H1 (cell line): ENCODE data around the gene PITRM1. TPM values are rescaled to one million over a fixed set of nuclear protein-coding genes. Genes with fewer than 3 reads are reported as not detected.

Experiments
- CTCF ChIA-PET: fragments of 300-600 bp; sonication (Branson Sonifier 250); formaldehyde crosslinking; loops from one replicate; lab custom pipeline; 2021; ENCODE audit not compliant: partially characterized antibody; lab: Charles Lee
- POLR2A ChIA-PET: fragments of 300-600 bp; sonication (Branson Sonifier 250); formaldehyde crosslinking; loops from one replicate; lab custom pipeline; 2021; ENCODE audit warnings: inconsistent platforms; ENCODE audit not compliant: partially characterized antibody; lab: Charles Lee
- DNase-seq, 2 experiments: peaks; one replicate each; pipeline versions ENCODE4 v3.0.0 to v3.0.0-alpha.2; 2010 to 2022; ENCODE audit warnings: low spot score in 2 of 2, low read depth in 1 of 2, mixed read lengths in 1 of 2
- FAIRE-seq: peaks from 2 replicates; lab custom pipeline; 2011; peaks lifted over from hg19 to GRCh38; lab: Jason Lieb, UNC
- H2AFZ ChIP-seq: 2 replicates; pipeline ENCODE4 v1.8.1; 2012; ENCODE audit warnings: low read length, inconsistent platforms
- H2AK5ac ChIP-seq: 2 replicates; pipeline ENCODE4 v1.6.1; 2013; ENCODE audit warnings: low read depth, low read length
- H2BK120ac ChIP-seq: replicated peaks from 2 replicates; pipeline ENCODE3; 2013; ENCODE audit warnings: low read depth, low read length, inconsistent platforms
- H2BK12ac ChIP-seq: 2 replicates; pipeline ENCODE4 v1.6.1; 2013; ENCODE audit warnings: low read depth, low read length
- H2BK15ac ChIP-seq: 2 replicates; pipeline ENCODE4 v1.6.1; 2013; ENCODE audit warnings: low read length
- H2BK20ac ChIP-seq: 2 replicates; pipeline ENCODE4 v1.6.1; 2013; ENCODE audit warnings: low read length
- H2BK5ac ChIP-seq: 2 replicates; pipeline ENCODE4 v1.6.1; 2013; ENCODE audit warnings: low read depth, low read length
- H3K14ac ChIP-seq: 2 replicates; pipeline ENCODE4 v1.6.1; 2013; ENCODE audit warnings: inconsistent platforms; ENCODE audit not compliant: insufficient read length
- H3K18ac ChIP-seq: 2 replicates; pipeline ENCODE4 v1.6.1; 2013; ENCODE audit warnings: low read length; ENCODE audit errors: extremely low read depth
- H3K23ac ChIP-seq: 2 replicates; pipeline ENCODE4 v1.6.1; 2013; ENCODE audit warnings: inconsistent platforms; ENCODE audit not compliant: insufficient read length
- H3K23me2 ChIP-seq: 2 replicates; pipeline ENCODE4 v1.6.1; 2013; ENCODE audit warnings: low read depth, low read length
- H3K27ac ChIP-seq: 2 replicates; pipeline ENCODE4 v1.6.1; 2011; ENCODE audit warnings: low read depth, low read length, inconsistent platforms
- H3K27me3 ChIP-seq, 4 experiments: replicated peaks in 1 of 4; 1 replicate in 1 of 4; 2 replicates in 3 of 4; pipeline versions ENCODE4 v1.6.1 to v1.8.1; 2011 to 2013; ENCODE audit warnings: low read length in 3 of 4, mild to moderate bottlenecking in 3 of 4, inconsistent platforms in 2 of 4, mixed read lengths in 2 of 4, moderate library complexity in 1 of 4; ENCODE audit not compliant: control insufficient read depth in 3 of 4, insufficient read depth in 3 of 4; ENCODE audit errors: extremely low read depth in 1 of 4
- H3K36me3 ChIP-seq, 4 experiments: 2 replicates each; pipeline versions ENCODE4 v1.6.1 to v1.8.1; 2011 to 2013; ENCODE audit warnings: mild to moderate bottlenecking in 4 of 4, low read length in 3 of 4, moderate library complexity in 2 of 4, control low read depth in 1 of 4, inconsistent platforms in 1 of 4; ENCODE audit not compliant: insufficient read depth in 4 of 4, control insufficient read depth in 2 of 4
- H3K4ac ChIP-seq: replicated peaks from 2 replicates; pipeline ENCODE3; 2013; ENCODE audit warnings: low read length, low read depth, mixed read lengths, inconsistent platforms; ENCODE audit not compliant: insufficient read length
- H3K4me1 ChIP-seq, 4 experiments: replicated peaks in 1 of 4; 1 replicate in 1 of 4; 2 replicates in 3 of 4; pipeline versions ENCODE4 v1.6.1 to v1.8.1; 2011 to 2013; ENCODE audit warnings: low read length in 3 of 4, inconsistent platforms in 2 of 4, mixed read lengths in 1 of 4; ENCODE audit not compliant: insufficient read depth in 4 of 4, control insufficient read depth in 3 of 4
- H3K4me2 ChIP-seq, 2 experiments: 2 replicates each; pipeline versions ENCODE4 v1.6.1 to v1.8.1; 2011 to 2013; ENCODE audit warnings: low read depth in 2 of 2, low read length in 2 of 2, control low read depth in 1 of 2, inconsistent platforms in 1 of 2, mild to moderate bottlenecking in 1 of 2; ENCODE audit not compliant: insufficient read depth in 1 of 2
- H3K4me3 ChIP-seq, 4 experiments: fragments of 200-600, 300-600 bp in 1 of 4; sonication (generic), shearing (Covaris generic), sonication (Bioruptor Twin) in 1 of 4; 2 replicates each; pipeline versions ENCODE4 v1.5.1 to v1.8.1; 2011 to 2016; ENCODE audit warnings: low read length in 4 of 4, low read depth in 3 of 4, control low read depth in 2 of 4, inconsistent platforms in 2 of 4, mild to moderate bottlenecking in 2 of 4, mixed read lengths in 1 of 4, moderate library complexity in 1 of 4; ENCODE audit not compliant: insufficient read depth in 2 of 4; ENCODE audit errors: extremely low read depth in 1 of 4
- H3K56ac ChIP-seq: replicated peaks from 2 replicates; pipeline ENCODE3; 2013; ENCODE audit warnings: low read depth, mild to moderate bottlenecking, mixed read lengths, low read length, inconsistent platforms; ENCODE audit not compliant: insufficient read length
- H3K79me1 ChIP-seq: 2 replicates; pipeline ENCODE4 v1.6.1; 2013; ENCODE audit warnings: low read depth, low read length, control low read depth
- H3K79me2 ChIP-seq, 2 experiments: 2 replicates each; pipeline versions ENCODE4 v1.6.1 to v1.8.1; 2012 to 2013; ENCODE audit warnings: low read length in 2 of 2, mild to moderate bottlenecking in 2 of 2, inconsistent platforms in 1 of 2; ENCODE audit not compliant: insufficient read depth in 2 of 2, control insufficient read depth in 1 of 2
- H3K9ac ChIP-seq, 4 experiments: replicated peaks in 1 of 4; 1 replicate in 1 of 4; 2 replicates in 3 of 4; pipeline versions ENCODE4 v1.6.1 to v1.8.1; 2011 to 2013; ENCODE audit warnings: low read depth in 3 of 4, low read length in 3 of 4, control low read depth in 2 of 4, mild to moderate bottlenecking in 2 of 4, moderate library complexity in 2 of 4, inconsistent platforms in 1 of 4; ENCODE audit errors: extremely low read depth in 1 of 4
- H3K9me3 ChIP-seq, 2 experiments: 2 replicates each; pipeline versions ENCODE4 v1.6.1 to v1.8.1; 2012 to 2013; ENCODE audit warnings: mild to moderate bottlenecking in 2 of 2, moderate library complexity in 2 of 2, control low read depth in 1 of 2, inconsistent platforms in 1 of 2, low read depth in 1 of 2, low read length in 1 of 2, mixed read lengths in 1 of 2; ENCODE audit not compliant: insufficient read depth in 2 of 2
- H4K20me1 ChIP-seq, 2 experiments: replicated peaks in 1 of 2; 2 replicates each; pipeline versions ENCODE3 to v1.8.1; 2011 to 2013; ENCODE audit warnings: inconsistent platforms in 2 of 2, low read length in 2 of 2, mild to moderate bottlenecking in 1 of 2; ENCODE audit not compliant: insufficient read depth in 2 of 2, control insufficient read depth in 1 of 2
- H4K5ac ChIP-seq: 2 replicates; pipeline ENCODE4 v1.6.1; 2013; ENCODE audit warnings: low read length, low read depth, mixed read lengths, inconsistent platforms; ENCODE audit not compliant: insufficient read length
- H4K8ac ChIP-seq: 2 replicates; pipeline ENCODE4 v1.8.0; 2013; ENCODE audit warnings: mild to moderate bottlenecking, moderate library complexity, low read length, inconsistent platforms; ENCODE audit not compliant: insufficient read depth; ENCODE audit errors: extremely low read depth
- H4K91ac ChIP-seq: replicated peaks from 2 replicates; pipeline ENCODE3; 2013; ENCODE audit warnings: low read length, mixed read lengths, inconsistent platforms; ENCODE audit not compliant: insufficient read length
- ASH2L ChIP-seq: fragments of 200-600, 300-600 bp; sonication (generic); IDR thresholded peaks from one replicate; pipeline ENCODE4 v1.7.1; 2017; ENCODE audit warnings: low read length
- CEBPB ChIP-seq: IDR thresholded peaks from 2 replicates; pipeline ENCODE4 v1.6.1; 2012; ENCODE audit warnings: low read depth, low read length
- CREB1 ChIP-seq: IDR thresholded peaks from 2 replicates; pipeline ENCODE4 v1.6.1; 2012; ENCODE audit warnings: inconsistent platforms
- EGR1 ChIP-seq: IDR thresholded peaks from 2 replicates; pipeline ENCODE4 v1.6.1; 2011; ENCODE audit warnings: low read depth, low read length, borderline replicate concordance
- KDM1A ChIP-seq: fragments of 200-600, 300-600 bp; sonication (generic); IDR thresholded peaks from 2 replicates; pipeline ENCODE4 v1.7.1; 2016; ENCODE audit warnings: mild to moderate bottlenecking, low read length, borderline replicate concordance
- NANOG ChIP-seq: IDR thresholded peaks from 2 replicates; pipeline ENCODE4 v1.6.1; 2011; ENCODE audit warnings: low read length, low read depth, mild to moderate bottlenecking, inconsistent platforms; ENCODE audit not compliant: insufficient read depth, poor library complexity, severe bottlenecking
- POU5F1 ChIP-seq: IDR thresholded peaks from 2 replicates; pipeline ENCODE4 v1.6.1; 2011; ENCODE audit warnings: low read depth, mild to moderate bottlenecking, low read length, moderate library complexity
- SIRT6 ChIP-seq: IDR thresholded peaks from one replicate; pipeline ENCODE4 v1.7.1; 2012; ENCODE audit warnings: low read length, inconsistent platforms
- SP2 ChIP-seq: IDR thresholded peaks from 2 replicates; pipeline ENCODE4 v1.6.1; 2012; ENCODE audit warnings: mild to moderate bottlenecking, low read length, inconsistent platforms
- SP4 ChIP-seq: IDR thresholded peaks from 2 replicates; pipeline ENCODE4 v1.6.1; 2012; ENCODE audit warnings: low read length, inconsistent platforms
- SRF ChIP-seq: IDR thresholded peaks from 2 replicates; pipeline ENCODE4 v1.6.1; 2011; ENCODE audit warnings: mild to moderate bottlenecking, low read depth, low read length, moderate library complexity
- TAF1 ChIP-seq: IDR thresholded peaks from 2 replicates; pipeline ENCODE4 v1.6.1; 2011; ENCODE audit warnings: mild to moderate bottlenecking, low read depth, low read length
- TAF7 ChIP-seq: optimal IDR thresholded peaks from 2 replicates; pipeline ENCODE3; 2011; ENCODE audit warnings: low read depth, mild to moderate bottlenecking, inconsistent platforms, low read length, moderate library complexity, borderline replicate concordance
- TEAD4 ChIP-seq: IDR thresholded peaks from 2 replicates; pipeline ENCODE4 v1.6.1; 2012; ENCODE audit warnings: low read depth, low read length, inconsistent platforms, mixed read lengths
- WGBS, 2 experiments: shearing (Covaris generic) in 1 of 2; methylation state at CpG; one replicate each; pipeline versions ENCODE4 v1.1.6 to v1.1.7; 2013 to 2015; ENCODE audit warnings: low lambda C conversion rate in 2 of 2, mixed read lengths in 2 of 2, inconsistent platforms in 1 of 2, low coverage in 1 of 2, missing lambda C conversion rate in 1 of 2; ENCODE audit not compliant: insufficient replicate concordance in 2 of 2, insufficient coverage in 1 of 2, insufficient read length in 1 of 2; ENCODE audit errors: extremely low coverage in 1 of 2, missing lambda C conversion rate in 1 of 2; 5-methylcytosine and 5-hydroxymethylcytosine counted together
- polyA plus RNA-seq, 7 experiments: library from polyadenylated mRNA; depleted of rRNA in 3 of 7; stranded (reverse) in 5 of 7; unstranded in 2 of 7; fragments of >200 nt in 5 of 7; fragments of 200-250 nt in 2 of 7; gene quantifications; 1 replicate in 5 of 7; 2 replicates in 1 of 7; 4 replicates in 1 of 7; pipeline versions ENCODE4 v1.2.1 to v1.2.3, GENCODE V29; 2011 to 2013; ENCODE audit warnings: missing spikeins in 2 of 7, mixed read lengths in 2 of 7
- total RNA-seq: library from RNA; stranded (reverse); fragmentation: NEBNext Ultra II Directional; extraction: Animal tissue kit (Norgen Biotek cat#: 25700); gene quantifications from 2 replicates; pipeline ENCODE4 v1.2.1, GENCODE V29; 2021

PITRM1 gene
- total and polyA plus RNA-seq, 2 of the 8 experiments (the other 6 are each of a cell fraction or from before 2014, with no cell fraction given): 18.6 to 31.5 TPM

DNA sequence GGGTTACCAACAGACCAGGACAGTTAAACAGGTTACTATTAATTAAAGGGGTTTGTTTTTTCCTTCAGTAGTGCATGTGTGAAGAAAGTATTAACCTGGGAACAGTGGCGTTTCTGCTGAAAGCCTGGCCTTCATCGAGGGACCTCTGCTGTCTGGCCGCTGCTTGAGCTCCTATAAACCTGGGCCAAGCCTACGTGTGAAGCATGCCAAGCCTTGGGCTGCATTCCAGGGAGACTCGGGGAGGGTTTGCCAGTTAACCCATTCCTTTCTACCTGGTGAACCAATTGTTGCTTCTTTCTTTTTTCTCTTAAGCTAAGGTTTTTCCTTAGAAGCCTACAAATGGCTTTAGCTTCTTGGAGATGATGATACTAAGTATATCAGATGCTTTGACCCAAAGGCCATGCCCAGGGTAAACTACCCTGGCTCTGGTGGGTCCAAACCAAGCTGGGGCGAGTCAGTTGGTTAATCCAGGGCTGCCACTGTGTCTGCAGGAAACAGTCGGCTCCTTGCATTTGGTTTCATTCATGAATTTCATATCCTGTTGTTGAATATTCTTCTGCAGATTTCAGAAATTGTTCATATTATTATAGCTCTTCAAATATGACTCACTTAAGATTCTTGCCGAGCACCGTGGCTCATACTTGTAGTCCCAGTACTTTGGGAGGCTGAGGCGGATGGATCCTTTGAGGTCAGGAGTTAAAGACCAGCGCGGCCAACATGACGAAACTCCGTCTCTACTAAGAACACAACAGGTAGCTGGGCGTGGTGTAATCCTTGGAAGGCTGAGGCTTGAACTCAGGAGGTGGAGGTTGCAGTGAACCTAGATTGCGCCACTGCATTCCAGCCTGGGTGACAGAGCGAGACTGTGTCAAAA is 81.4 kb downstream of the PITRM1 start:
- H2AFZ ChIP-seq: no peak overlapping the region
- peak overlapping the region; percentile 21 for H3K56ac ChIP-seq
- H3K79me2 ChIP-seq: peaks cover 6 to 85% of the 10 kb centered on the region in 2 experiments
- H2AK5ac ChIP-seq: no peak overlapping the region
- no peaks in the 10 kb centered on the region for H3K27me3 ChIP-seq
- no peak for DNase-seq
- ChIA-PET POLR2A (interaction anchor here (1.2 to 3.7 kb wide), 3 partner anchors 10 to 66 kb away, joined by 3 to 19 read pairs (median 7); no protein-coding TSS in a partner anchor), CTCF (interaction anchor here (0.8 to 1.7 kb wide), 3 partner anchors 10 to 21 kb away, joined by 3 to 4 read pairs (median 4); no protein-coding TSS in a partner anchor)
- H4K91ac ChIP-seq: no peak overlapping the region
- no peak overlapping the region for H2BK120ac ChIP-seq
- peaks cover 15% of the 10 kb centered on the region in 2 experiments for H4K20me1 ChIP-seq
- H3K4me3 ChIP-seq: no peak overlapping the region
- H3K23ac ChIP-seq: no peak overlapping the region
- H3K79me1 ChIP-seq: peaks cover 11% of the 10 kb centered on the region
- TF ChIP-seq NANOG (no peak), SP4 (no peak), EGR1 (no peak), SIRT6 (no peak), TAF1 (no peak), KDM1A (no peak), SRF (no peak), ASH2L (no peak), SP2 (no peak), TEAD4 (peak; percentile 84), CEBPB (0 out of 2 replicates have a peak, but pooled peaks have one; percentile 16), CREB1 (no peak), TAF7 (no peak), POU5F1 (no peak)
- TF ChIP-seq, all 59 proteins: peak for 2
- Histone ChIP-seq H3K14ac (no peak overlapping the region), H2BK15ac (no peak overlapping the region), H3K23me2 (no peaks in the 10 kb centered on the region), H4K5ac (no peak overlapping the region), H3K27ac (no peak overlapping the region), H3K9me3 (no peaks in the 10 kb centered on the region), H2BK20ac (no peak overlapping the region), H3K9ac (no peak overlapping the region), H3K4me2 (no peak overlapping the region), H3K18ac (no peak overlapping the region), H2BK12ac (no peak overlapping the region), H3K4ac (no peak overlapping the region), H2BK5ac (no peak overlapping the region), H4K8ac (no peak overlapping the region), H3K36me3 (peaks cover 0 to 9% (median under 1%) of the 10 kb centered on the region in 4 experiments; a peak in 2 of 8 replicates), H3K4me1 (peaks cover 3 to 8% (median 6%) of the 10 kb centered on the region in 4 experiments)
- FAIRE-seq: no peak
- WGBS, 2 experiments: 83% methylated on average over 17 of the region's 17 CpGs; no CpG with 5 or more reads in 1 of the 2 experiments
